CD4-positive, alpha-beta T cell treated with Interleukin-10 for 1 hour (primary cell): ENCODE measurements around the gene SERPINB8.

ENCODE experiments used
- DNase-seq: peaks from one replicate; pipeline ENCODE4 v3.0.0-alpha.2; 2020

SERPINB8 gene

GRCh38 chr18:64019922-64020756 is 50.3 kb downstream of the SERPINB8 start:
- DNase-seq, result no peak

GRCh38 chr18:64026350-64026749 is 56.5 kb downstream of the SERPINB8 start:
- DNase-seq, result no peak

GRCh38 chr18:64027931-64028695 is 58.2 kb downstream of the SERPINB8 start:
- DNase-seq, result no peak

GRCh38 chr18:64029096-64029495 is 59.2 kb downstream of the SERPINB8 start:
- no peak for DNase-seq

GRCh38 chr18:64031411-64031810 is 61.5 kb downstream of the SERPINB8 start:
- no peak for DNase-seq

- no peak for DNase-seq
Measured at GRCh38 chr18:64032312-64032711, 62.4 kb downstream of the SERPINB8 start.

GRCh38 chr18:64037812-64038414 is 68.0 kb downstream of the SERPINB8 start:
- DNase-seq, result peak; percentile 24
